Measurements from ENCODE around the gene LMBR1.

LMBR1 gene

GRCh38 chr7:156793334-156793733, 99.6 kb downstream of the LMBR1 start:
- no peak for DNase-seq (ENCODE audit: low spot score)

- no peak for DNase-seq (ENCODE audit: low spot score)
Observed at GRCh38 chr7:156792611-156793010, 100.4 kb downstream of the LMBR1 start.

- no peak for DNase-seq (ENCODE audit: low spot score)
Observed at GRCh38 chr7:156791241-156791640, 101.7 kb downstream of the LMBR1 start.

GRCh38 chr7:156790264-156790663, 102.7 kb downstream of the LMBR1 start:
- no peak for DNase-seq (ENCODE audit: low spot score)

GRCh38 chr7:156785998-156786543, 106.9 kb downstream of the LMBR1 start:
- DNase-seq (ENCODE audit: low spot score) = no peak

- DNase-seq (ENCODE audit: low spot score) = no peak
Observed at GRCh38 chr7:156783864-156784263, 109.1 kb downstream of the LMBR1 start.

GRCh38 chr7:156781972-156782371, 111.0 kb downstream of the LMBR1 start:
- no peak for DNase-seq (ENCODE audit: low spot score)

GRCh38 chr7:156780724-156781455, 112.1 kb downstream of the LMBR1 start:
- no peak for DNase-seq (ENCODE audit: low spot score)

GRCh38 chr7:156778668-156779067, 114.3 kb downstream of the LMBR1 start:
- DNase-seq (ENCODE audit: low spot score) = no peak

GRCh38 chr7:156778201-156778600, 114.8 kb downstream of the LMBR1 start:
- DNase-seq (ENCODE audit: low spot score) = no peak

GRCh38 chr7:156777364-156778069, 115.5 kb downstream of the LMBR1 start:
- no peak for DNase-seq (ENCODE audit: low spot score)

GRCh38 chr7:156776527-156776926, 116.5 kb downstream of the LMBR1 start:
- no peak for DNase-seq (ENCODE audit: low spot score)

GRCh38 chr7:156773966-156774365, 119.0 kb downstream of the LMBR1 start:
- no peak for DNase-seq (ENCODE audit: low spot score)

- DNase-seq (ENCODE audit: low spot score) = no peak
Observed at GRCh38 chr7:156772725-156773124, 120.3 kb downstream of the LMBR1 start.

- DNase-seq (ENCODE audit: low spot score) = no peak
Observed at GRCh38 chr7:156768698-156769472, 124.1 kb downstream of the LMBR1 start.

- no peak for DNase-seq (ENCODE audit: low spot score)
Observed at GRCh38 chr7:156766666-156767065, 126.3 kb downstream of the LMBR1 start.

- no peak for DNase-seq (ENCODE audit: low spot score)
Observed at GRCh38 chr7:156765901-156766656, 126.9 kb downstream of the LMBR1 start.

- no peak for DNase-seq (ENCODE audit: low spot score)
Observed at GRCh38 chr7:156764766-156765165, 128.2 kb downstream of the LMBR1 start.

GRCh38 chr7:156764016-156764669, 128.8 kb downstream of the LMBR1 start:
- no peak for DNase-seq (ENCODE audit: low spot score)

GRCh38 chr7:156759579-156760202, 133.3 kb downstream of the LMBR1 start:
- DNase-seq (ENCODE audit: low spot score) = no peak

GRCh38 chr7:156759143-156759542, 133.8 kb downstream of the LMBR1 start:
- no peak for DNase-seq (ENCODE audit: low spot score)

Data from CD4-positive, alpha-beta T cell treated with Interleukin-6 at 100 ng/mL for 8 hours (primary cell).